ENCODE data around the gene VSNL1. TPM values are rescaled to one million over a fixed set of nuclear protein-coding genes. Genes with fewer than 3 reads are reported as not detected.
"Not testable (repeated sequence)": the region's sequence is repeated elsewhere in the genome, so short reads cannot be mapped to it uniquely, and the experiment has no call there.

The VSNL1 gene
- total RNA-seq, 1 donor from 2014 or later: 0.23 TPM

DNA sequence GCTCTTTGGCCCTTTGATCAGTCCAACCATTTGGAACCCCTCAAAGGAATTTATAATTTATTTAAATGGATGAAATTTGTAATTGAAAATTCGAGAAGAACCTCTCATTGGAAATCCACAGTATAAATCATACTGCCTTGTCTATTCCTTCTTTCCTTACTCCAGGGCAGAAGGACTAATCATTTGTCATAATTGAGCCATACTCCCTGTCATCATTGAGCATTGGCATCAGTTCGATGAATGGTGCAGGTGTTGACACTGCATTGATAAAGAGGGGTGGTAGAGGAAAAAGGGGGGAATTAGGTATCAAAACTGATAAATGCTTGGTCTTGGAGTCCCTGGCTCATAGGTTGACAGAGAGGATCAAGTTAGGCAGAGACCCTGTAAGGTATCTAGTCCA lies 2.0 kb downstream of the VSNL1 start:
- no peak for DNase-seq (ENCODE audit: low spot score)

DNA sequence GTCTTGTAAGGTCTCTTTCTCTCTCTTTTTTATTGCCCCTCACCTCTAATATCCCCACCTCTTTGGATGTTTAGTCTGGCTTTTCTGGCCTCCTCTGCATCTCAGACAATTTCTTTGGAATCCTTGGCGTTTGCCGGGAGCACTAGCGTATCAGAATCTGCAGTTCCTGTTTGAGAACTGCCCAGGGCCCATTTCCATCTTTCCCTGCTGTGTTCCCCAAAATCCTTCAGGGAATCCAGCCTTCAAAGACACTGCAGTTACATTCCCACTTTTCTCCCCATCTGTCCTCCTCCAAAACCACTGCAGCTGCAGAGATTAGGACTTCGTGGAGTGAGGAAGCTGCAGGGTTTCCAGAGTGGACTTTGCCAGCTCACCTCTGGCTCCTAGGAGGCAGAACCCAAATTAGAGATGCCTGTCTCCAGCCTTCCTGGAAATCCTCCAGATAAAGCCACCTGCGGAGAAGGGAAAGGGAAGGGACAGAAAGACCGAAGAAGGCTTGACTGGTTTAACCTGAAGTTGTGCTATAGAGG lies 2.7 kb downstream of the VSNL1 start:
- no peak for DNase-seq (ENCODE audit: low spot score)

DNA sequence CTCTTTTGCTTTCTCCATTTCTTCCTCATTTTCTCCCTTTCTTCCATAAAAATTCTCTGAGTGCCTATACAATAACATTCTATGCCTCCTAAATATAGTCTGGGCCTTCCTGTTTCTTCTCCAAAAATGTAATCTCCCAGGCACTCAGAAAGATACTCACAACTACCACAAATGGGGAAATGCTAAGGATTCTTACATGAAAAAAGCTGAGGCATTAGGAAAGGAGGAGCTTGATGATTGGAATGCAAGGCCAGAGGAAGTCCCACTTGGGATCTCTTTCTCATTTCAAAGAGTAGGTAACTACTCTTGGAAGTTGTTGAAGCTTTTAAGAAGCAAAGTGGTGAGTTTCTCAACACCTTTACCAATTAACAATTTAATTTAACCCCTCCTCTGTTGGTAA lies 3.4 kb downstream of the VSNL1 start:
- DNase-seq (ENCODE audit: low spot score): no peak

DNA sequence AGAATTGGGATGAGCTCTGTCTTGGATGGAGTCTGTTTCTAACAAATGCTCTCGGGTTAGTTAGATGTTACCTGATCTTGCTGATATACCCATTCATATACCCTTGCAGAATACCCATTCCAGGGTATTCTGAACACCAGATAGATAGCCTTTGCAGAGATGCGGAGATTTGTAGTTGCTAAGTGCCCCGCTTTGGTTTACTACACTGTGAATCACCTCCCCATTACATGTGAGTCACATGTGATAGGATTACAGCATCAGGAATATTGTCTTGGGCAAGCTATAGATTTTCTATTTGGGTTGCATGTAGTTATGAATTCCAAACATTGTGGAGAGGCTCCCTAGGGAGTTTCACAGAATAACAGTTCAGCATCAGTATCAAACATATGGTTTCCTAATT lies 3.8 kb downstream of the VSNL1 start:
- DNase-seq (ENCODE audit: low spot score): no peak

DNA sequence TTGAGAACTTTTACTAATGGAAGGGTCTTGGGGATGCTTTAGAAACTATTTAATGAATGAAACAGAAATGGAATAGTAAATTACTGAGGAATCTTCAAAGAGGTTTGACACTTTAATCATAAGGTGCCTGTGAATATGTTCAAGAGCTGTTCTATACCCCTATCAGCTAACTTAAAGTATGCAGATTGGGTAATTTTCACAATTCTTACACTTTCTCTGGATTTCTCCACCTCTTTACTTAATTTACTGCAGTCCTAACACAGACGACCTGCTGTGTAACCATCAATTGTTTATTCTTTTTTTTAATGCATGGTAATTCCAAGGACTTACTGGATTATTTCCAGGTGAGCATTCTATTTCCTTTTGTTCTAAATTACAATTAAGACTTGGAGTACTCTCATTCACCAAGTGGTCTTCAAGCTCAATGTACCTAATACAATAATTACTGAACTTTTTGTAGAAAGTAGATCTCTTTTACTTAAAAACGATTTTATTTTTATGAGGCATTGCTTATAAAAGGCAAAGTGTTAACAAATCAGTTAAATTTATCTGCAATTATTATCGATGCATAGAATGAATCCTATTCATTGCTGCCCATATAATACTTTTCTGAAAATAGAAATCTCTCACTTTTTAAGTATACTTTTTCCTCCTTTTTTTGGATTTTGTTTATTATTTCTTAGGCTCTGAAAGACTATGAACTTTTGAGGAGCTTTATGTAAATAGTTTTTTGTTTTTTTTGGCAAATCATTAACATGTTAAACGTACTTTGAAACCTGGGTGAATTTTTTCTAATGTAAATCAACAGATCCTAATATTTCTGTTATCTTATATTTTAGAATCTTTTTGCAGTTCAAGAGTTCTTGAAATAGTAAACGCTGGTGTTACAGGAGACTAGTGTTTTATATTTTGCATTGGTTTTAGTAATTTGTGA lies 5.5 kb downstream of the VSNL1 start:
- DNase-seq (ENCODE audit: low spot score): no peak

DNA sequence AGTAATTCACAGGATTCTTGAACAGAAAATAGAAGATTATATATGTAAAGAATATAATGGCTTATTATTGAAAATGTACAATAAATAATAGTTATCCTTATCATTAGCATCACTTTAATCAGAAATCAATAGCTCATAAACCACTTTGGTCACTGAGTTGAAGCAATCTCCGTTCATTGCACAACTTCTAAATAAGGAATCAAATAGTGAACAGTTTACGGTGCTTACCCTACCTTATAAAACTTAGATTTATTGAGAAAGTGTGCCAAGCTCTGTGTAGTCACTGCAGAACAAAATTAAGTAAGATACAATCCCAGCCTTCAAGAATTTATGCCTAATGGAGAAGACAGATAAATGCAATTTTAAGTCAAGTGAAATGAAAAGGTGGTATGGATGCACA lies 6.7 kb downstream of the VSNL1 start:
- DNase-seq (ENCODE audit: low spot score): no peak

DNA sequence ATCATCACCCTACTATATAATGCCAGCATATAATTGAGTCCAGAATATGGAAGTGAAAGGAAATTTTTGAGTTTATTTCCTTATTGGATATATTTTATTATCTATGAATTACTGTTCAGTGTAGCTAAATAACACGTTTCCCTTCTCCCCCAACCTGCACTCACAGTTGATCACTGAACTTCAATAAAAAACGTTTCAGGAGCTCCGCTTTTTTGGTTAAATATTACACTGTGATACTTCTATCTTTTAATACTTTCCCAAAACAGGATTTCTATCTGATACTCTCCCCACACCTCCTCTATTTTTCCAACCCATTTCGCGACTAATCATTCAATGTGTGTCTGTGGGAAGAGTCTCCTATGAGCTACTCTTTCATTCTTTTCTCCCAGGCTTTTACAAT lies 7.2 kb downstream of the VSNL1 start:
- no peak for DNase-seq (ENCODE audit: low spot score)

DNA sequence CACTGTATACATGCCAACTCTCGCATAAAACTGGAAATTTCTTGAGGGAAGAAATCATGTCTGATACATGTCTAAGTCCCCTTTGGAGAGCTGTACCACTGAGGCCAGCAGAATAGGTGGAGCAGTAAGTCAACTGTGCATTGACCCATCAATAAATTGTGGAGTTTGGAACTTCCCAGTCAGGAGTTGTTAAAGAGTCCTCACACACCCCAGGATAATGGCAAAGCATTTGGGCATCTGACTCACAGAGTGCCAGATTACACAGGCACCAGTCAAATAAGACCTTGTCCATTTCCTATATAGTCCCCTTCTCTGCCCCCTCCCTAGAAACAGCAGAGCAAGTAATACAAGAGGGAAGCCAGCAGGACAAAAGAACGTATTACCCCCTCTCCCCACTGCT lies 10.4 kb downstream of the VSNL1 start:
- DNase-seq (ENCODE audit: low spot score): no peak

DNA sequence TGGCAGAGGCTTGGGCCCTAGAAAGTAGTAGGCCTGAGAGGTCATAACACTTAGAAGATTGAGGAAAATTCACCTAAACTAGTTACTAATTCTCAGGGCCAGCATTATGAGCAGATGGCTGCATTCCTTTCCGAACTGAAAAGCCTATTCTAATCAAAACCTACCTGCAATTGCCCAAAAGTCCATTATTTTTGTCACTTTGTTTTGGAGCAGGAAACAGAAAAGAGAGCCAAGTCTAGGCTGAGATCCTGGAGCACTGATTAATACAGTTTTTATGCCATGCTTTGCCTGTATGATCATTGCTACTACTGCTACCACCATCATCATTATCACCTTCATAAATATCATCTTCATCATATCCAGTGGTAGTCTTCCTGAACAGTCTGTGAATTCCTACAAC lies 14.7 kb downstream of the VSNL1 start:
- no peak for DNase-seq (ENCODE audit: low spot score)

DNA sequence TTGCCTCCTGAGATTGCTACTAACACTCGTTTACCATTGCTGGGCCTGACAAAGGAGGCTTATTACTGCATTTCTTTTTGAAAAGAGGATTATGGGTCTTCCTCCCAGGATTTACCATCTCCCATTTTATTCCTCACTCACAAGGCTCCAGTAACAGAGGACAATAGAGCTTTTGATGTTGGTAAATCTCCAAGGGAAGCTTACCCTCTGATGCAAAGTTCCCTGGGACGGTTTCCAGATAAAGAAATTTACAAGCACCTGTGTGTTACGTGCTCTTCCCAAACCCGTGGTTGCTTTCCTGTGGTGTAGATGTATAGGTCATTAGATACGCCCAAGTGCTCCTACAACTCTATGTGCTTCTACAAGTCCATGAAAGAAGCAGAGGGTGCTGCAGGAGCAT lies 17.1 kb downstream of the VSNL1 start:
- DNase-seq (ENCODE audit: low spot score): no peak

DNA sequence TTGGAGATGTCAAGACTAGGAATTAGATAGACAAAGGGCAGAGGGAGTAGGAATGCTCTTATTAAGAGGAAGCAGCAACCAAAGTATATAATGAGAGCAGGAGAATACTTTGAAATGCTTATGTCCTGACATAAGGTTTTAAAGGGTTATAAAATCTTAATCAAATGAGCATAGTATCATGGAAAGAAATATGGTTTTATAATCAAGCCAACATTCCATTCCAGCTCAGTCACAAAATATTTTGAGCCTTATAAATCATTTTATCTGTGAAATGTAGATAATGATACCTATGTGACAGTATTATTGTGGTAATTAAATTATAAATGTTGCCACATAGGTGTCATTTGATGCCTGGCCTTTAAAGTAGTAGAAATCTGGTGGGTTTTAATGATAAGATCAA lies 17.6 kb downstream of the VSNL1 start:
- DNase-seq (ENCODE audit: low spot score): no peak

DNA sequence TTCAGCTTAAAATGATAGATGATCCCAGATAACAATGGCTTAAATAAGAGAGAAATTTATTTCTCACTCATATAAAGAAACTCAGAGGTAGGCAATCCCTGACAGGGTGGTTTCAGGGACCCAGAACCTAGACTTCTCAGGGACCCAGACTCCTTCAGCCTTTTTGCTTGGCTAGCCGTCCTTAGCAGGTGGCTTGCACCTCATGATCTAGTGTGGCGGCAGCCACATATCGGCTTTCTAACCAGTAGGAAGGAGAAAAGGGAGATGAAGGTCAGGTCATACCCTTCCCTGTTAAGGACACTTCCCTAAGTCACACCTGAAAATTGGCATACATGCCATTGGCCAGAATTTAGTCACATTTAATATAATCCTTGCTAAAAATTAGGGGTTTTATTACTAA lies 18.4 kb downstream of the VSNL1 start:
- no peak for DNase-seq (ENCODE audit: low spot score)

DNA sequence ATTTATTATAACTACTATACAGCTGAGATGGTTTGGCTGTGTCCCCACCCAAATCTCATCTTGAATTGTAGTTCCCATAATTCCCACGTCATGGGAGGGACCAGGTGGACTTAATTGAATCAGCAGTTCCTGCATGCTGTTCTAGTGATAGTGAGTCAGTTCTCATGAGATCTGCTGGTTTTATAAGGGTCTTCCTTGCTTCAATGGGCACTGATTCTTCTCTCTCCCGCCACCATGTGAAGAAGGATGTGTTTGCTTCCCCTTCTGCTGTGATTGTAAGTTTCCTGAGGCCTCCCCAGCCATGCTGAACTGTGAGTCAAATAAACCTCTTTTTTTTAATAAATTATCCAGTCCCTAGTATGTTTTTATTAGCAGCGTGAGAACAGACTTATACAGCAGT lies 25.2 kb downstream of the VSNL1 start:
- not testable (repeated sequence) for DNase-seq (ENCODE audit: low spot score)

DNA sequence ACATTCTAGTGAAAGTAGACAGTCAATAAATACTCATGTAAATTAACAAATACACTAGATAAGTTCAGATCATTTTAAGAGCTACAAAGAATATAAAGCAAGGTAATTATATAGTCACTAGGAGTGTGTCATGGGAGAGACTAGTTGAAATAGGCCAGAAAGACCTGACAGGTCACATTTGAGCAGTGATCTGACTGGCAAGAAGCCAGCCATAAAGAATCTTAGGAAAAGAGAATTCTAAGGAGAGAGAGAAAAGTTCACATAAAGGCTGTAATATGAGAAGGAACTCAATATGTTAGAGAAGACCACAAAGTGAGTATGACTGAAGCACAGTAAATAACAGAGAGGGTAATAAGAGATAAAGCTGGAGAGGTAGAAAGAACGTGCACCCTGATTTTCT lies 31.2 kb downstream of the VSNL1 start:
- DNase-seq (ENCODE audit: low spot score): no peak

DNA sequence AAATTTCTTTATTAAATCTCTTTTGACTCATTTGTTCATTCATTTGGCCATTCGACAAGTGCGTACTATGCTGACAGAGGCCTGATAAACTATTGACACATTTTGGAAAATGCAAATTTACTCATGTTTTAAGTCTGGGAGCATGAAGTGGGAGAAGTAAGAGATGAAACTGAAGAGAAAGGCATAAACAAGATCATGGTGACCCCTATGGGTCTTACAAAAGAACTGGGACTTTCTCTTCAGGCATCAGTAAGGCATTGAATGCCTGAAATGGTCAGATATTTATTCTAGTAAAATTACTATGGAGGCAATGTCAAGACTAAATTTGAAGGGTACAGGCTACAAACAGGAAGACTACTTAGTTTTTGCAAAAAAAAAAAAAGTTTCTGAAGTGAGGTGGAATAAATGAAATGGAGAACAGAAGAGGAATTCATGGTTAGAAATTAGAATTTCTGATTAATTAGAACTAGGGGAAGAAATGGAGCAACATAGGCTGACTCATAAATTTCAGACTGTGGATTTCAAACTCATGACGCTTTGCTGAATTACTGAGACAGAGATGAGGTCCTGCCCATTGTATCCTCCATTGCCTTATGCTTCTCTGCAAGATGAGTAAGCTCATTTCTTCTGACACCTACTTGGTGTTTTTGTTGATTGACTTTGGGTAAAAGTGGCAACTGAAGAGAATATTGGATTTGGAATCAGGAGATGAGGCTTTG lies 32.7 kb downstream of the VSNL1 start:
- no peak for DNase-seq (ENCODE audit: low spot score)

DNA sequence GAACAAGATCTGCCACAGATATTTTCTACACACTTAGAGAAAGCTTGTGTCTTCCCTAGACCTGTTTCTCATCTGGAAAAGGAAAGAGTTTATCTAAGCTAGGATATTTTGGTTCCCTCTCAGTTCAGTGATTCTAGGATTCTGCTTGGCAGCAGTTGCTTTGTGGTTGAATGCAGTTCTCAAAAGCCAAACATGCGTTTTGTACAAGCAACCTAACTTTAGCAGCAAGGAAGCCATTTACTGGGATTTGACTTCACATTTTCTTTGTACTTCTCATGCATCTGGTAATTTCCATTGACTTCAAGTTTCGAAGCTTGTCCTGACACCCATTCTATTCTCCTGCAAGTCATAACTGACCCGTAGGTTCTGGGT lies 33.3 kb downstream of the VSNL1 start:
- no peak for DNase-seq (ENCODE audit: low spot score)

DNA sequence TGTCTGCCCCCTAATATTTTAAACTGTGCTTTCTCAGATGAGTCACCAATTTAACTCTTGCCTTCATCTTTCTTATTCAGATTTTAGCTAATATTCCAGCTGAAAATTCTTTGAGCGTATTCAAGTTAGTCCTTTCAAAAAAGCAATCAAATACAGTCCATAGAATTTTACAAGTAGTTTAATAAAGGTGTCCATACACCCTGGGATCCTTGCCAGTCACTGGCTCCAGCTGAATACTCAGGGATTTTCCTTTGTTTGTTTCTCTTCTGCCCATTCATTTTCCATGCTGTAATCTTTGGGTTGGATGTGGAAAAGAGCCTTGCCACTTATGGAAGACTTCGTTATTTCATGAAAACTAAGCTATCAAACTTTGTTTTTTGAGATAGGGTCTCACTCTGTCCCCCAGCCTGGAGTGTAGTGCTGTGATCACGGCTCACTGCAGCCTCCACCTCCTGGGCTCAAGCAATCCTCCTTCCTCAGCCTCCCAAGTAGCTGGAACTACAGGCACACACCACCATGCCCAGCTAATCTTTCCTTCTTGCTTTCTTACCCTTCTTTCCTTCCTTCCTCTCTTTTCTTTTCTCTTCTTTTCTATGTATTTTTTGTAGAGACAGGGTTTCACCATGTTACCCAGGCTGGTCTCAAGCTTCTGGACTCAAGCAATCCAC lies 34.0 kb downstream of the VSNL1 start:
- DNase-seq (ENCODE audit: low spot score): no peak

DNA sequence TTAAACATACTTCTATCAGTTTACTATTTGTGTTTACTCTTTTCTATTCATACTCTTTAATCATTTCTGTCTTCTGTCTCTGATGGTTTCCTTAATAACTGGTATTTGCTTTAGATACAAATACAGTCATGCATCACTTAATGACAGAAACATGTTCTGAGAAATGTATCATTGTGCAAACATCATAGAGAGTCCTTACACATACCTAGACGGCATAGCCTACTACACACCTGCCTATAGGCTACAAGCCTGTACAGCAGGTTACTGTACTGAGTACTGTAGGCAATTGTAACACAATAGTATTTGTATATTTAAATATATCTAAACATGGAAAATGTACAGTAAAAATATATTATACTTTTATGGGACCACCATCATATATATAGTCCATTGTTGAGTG lies 36.3 kb downstream of the VSNL1 start:
- DNase-seq (ENCODE audit: low spot score): no peak

DNA sequence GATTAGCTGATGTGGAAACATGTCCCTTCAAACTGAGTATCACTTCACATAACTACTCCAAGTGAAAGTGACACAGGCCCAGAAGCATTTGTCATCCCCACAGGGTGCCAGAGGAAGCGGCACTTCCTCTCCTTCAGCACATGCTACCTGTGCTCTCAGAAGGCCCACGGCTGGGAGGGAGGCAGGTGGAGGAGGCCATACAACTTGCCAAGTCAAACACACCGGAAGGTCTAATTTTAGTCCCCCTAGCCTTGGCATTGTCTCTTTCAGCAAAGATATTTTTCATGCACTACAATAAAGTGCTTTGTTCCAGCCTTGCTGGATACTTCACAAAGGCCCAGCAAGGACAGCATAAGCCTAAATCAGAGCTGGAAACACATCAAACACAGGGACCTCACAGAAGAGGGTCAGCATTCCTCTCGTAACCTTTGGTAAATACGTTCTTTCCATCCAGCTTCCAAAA lies 38.0 kb downstream of the VSNL1 start:
- DNase-seq (ENCODE audit: low spot score): no peak

DNA sequence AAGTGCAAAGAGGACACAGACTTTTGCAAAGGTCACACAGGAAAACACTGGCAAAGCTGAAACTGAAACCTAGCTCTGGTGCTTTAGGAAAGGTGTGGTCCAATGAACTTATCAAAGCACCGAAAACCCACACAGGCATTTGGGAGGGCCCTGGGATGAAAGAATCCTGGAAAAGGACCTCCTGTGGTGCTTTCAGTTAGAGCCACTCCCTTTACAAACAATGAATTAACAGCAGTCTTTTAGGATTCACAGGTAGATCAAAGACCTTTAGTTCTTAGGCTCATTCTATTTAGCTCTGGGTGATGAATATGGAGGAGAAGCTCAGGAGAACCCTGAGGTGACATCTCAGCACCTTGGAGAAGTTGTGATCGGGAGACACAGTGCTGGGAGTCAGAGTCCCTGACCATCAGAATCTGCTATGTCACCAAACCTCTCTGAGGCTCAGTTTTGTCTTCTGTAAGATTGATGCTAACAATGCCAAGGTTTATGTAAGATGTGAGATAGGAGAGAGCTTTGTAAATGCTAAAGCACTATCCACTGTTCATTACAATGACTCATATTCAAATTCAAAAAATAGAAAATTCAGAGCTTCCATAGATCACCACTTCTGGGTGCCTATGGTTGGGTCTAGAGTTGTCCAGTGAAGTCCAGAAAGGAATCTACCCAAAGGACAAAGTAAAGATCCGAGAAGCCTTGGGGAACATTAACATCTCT lies 39.3 kb downstream of the VSNL1 start:
- DNase-seq (ENCODE audit: low spot score): no peak

DNA sequence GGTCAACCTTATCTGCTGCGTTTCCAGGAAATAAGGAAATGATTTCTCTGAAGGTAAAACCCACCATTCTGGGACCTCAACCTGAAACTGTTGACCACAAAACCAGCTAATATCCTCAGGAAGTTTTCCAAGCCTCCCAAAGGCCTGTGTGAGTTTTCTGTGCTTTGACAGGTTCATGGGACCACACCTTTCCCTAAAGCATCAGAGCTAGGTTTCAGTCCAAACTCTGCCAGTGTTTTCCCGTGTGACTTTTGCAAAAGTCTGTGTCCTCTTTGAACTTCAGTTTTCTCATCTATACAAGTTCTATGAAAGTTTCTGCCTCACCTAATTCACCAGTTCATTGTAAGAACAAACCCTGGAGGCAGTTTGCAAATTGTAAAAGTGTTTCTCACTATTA lies 39.8 kb downstream of the VSNL1 start:
- DNase-seq (ENCODE audit: low spot score): no peak

DNA sequence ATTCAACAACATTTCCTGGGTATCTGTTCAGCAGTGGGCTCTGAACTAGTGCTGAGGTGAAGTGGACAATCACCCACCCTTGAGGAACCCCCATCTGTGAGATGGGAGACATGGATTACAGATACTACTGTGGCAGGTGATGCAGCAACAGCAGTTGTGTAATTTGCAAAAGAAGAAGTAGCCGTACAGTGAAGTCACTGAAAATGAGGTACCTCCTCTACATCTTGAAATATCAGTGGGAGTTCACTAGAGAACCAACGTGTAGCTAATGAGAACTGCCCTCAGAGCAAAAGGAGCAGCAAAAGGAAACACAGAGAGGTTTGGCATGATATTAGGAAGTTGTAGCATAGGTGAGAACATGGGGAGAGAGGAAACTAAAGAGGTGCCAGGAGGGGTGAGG lies 41.3 kb downstream of the VSNL1 start:
- DNase-seq (ENCODE audit: low spot score): no peak

Data from mucosa of gallbladder (tissue), 1 donor.